H9 (cell line): ENCODE results near the gene RPS13. TPM values are rescaled to one million over a fixed set of nuclear protein-coding genes. Genes with fewer than 3 reads are reported as not detected.
"Not testable (repeated sequence)": the region's sequence is repeated elsewhere in the genome, so short reads cannot be mapped to it uniquely, and the experiment has no call there.

Experiments
- DNase-seq: peaks from one replicate; pipeline ENCODE4 v3.0.0-alpha.2; 2017
- H2AFZ ChIP-seq: one replicate; pipeline ENCODE4 v1.6.1; 2013; ENCODE audit warnings: mild to moderate bottlenecking, low read length, control low read depth, moderate library complexity
- H2AK5ac ChIP-seq: 2 replicates; pipeline ENCODE4 v1.6.1; 2013; ENCODE audit warnings: low read length, control low read depth, mixed read lengths; ENCODE audit not compliant: insufficient read length
- H2BK120ac ChIP-seq: one replicate; pipeline ENCODE4 v1.6.1; 2013; ENCODE audit warnings: low read depth, mild to moderate bottlenecking, low read length, control low read depth, inconsistent platforms; ENCODE audit not compliant: poor library complexity, severe bottlenecking
- H2BK12ac ChIP-seq: 2 replicates; pipeline ENCODE4 v1.6.1; 2013; ENCODE audit warnings: low read length, control low read depth, mixed read lengths, low read depth; ENCODE audit not compliant: insufficient read length
- H2BK15ac ChIP-seq: 2 replicates; pipeline ENCODE4 v1.6.1; 2013; ENCODE audit warnings: low read depth, low read length, control low read depth
- H2BK20ac ChIP-seq: one replicate; pipeline ENCODE4 v1.6.1; 2013; ENCODE audit warnings: low read depth, mild to moderate bottlenecking, low read length, control low read depth, inconsistent platforms; ENCODE audit not compliant: poor library complexity, severe bottlenecking
- H2BK5ac ChIP-seq: 2 replicates; pipeline ENCODE4 v1.6.1; 2013; ENCODE audit warnings: low read length, control low read depth, mixed read lengths; ENCODE audit not compliant: insufficient read length
- H3K14ac ChIP-seq: 2 replicates; pipeline ENCODE4 v1.6.1; 2013; ENCODE audit warnings: low read length, control low read depth; ENCODE audit not compliant: insufficient read depth
- H3K18ac ChIP-seq: 2 replicates; pipeline ENCODE4 v1.6.1; 2013; ENCODE audit warnings: low read depth, mild to moderate bottlenecking, mixed read lengths, low read length, control low read depth; ENCODE audit not compliant: insufficient read length
- H3K23ac ChIP-seq: 2 replicates; pipeline ENCODE4 v1.6.1; 2013; ENCODE audit warnings: low read length, control low read depth, mixed read lengths, low read depth; ENCODE audit not compliant: insufficient read length
- H3K23me2 ChIP-seq: 2 replicates; pipeline ENCODE4 v1.6.1; 2013; ENCODE audit warnings: low read depth, mild to moderate bottlenecking, mixed read lengths, low read length, control low read depth; ENCODE audit not compliant: insufficient read length, poor library complexity, severe bottlenecking
- H3K27ac ChIP-seq: 2 replicates; pipeline ENCODE4 v1.5.1; 2013; ENCODE audit warnings: low read length, control low read depth, mixed read lengths, low read depth; ENCODE audit not compliant: insufficient read length
- H3K27me3 ChIP-seq: 2 replicates; pipeline ENCODE4 v1.6.1; 2013; ENCODE audit warnings: low read length, control low read depth, inconsistent platforms; ENCODE audit not compliant: insufficient read depth
- H3K4ac ChIP-seq: 2 replicates; pipeline ENCODE4 v1.6.1; 2013; ENCODE audit warnings: low read depth, mild to moderate bottlenecking, control low read depth, inconsistent platforms, low read length, moderate library complexity
- H3K4me1 ChIP-seq: 2 replicates; pipeline ENCODE4 v1.6.1; 2013; ENCODE audit warnings: low read length, control low read depth, inconsistent platforms; ENCODE audit not compliant: insufficient read depth
- H3K4me2 ChIP-seq: 2 replicates; pipeline ENCODE4 v1.6.1; 2013; ENCODE audit warnings: low read length, control low read depth, mixed read lengths; ENCODE audit not compliant: insufficient read length, insufficient read depth
- H3K56ac ChIP-seq: 2 replicates; pipeline ENCODE4 v1.6.1; 2013; ENCODE audit warnings: low read depth, mild to moderate bottlenecking, mixed read lengths, low read length, control low read depth; ENCODE audit not compliant: insufficient read length
- H3K79me1 ChIP-seq: 2 replicates; pipeline ENCODE4 v1.6.1; 2013; ENCODE audit warnings: low read depth, mild to moderate bottlenecking, moderate library complexity, low read length, control low read depth, inconsistent platforms; ENCODE audit not compliant: insufficient read depth, poor library complexity, severe bottlenecking
- H3K79me2 ChIP-seq: 2 replicates; pipeline ENCODE4 v1.6.1; 2013; ENCODE audit warnings: low read length, control low read depth, inconsistent platforms; ENCODE audit not compliant: insufficient read depth
- H3K9ac ChIP-seq: 2 replicates; pipeline ENCODE4 v1.6.1; 2013; ENCODE audit warnings: low read length, control low read depth, mixed read lengths; ENCODE audit not compliant: insufficient read length; ENCODE audit errors: extremely low read depth
- H3K9me3 ChIP-seq: one replicate; pipeline ENCODE4 v1.6.1; 2013; ENCODE audit warnings: low read depth, low read length, inconsistent platforms; ENCODE audit not compliant: control insufficient read depth
- H3T11ph ChIP-seq: one replicate; pipeline ENCODE4 v1.6.1; 2013; ENCODE audit warnings: mild to moderate bottlenecking, low read length, control low read depth, inconsistent platforms
- H4K20me1 ChIP-seq: one replicate; pipeline ENCODE4 v1.6.1; 2013; ENCODE audit not compliant: control insufficient read depth, insufficient read length, insufficient read depth
- H4K5ac ChIP-seq: 2 replicates; pipeline ENCODE4 v1.6.1; 2013; ENCODE audit warnings: low read depth, mild to moderate bottlenecking, mixed read lengths, low read length, control low read depth; ENCODE audit not compliant: insufficient read length
- H4K8ac ChIP-seq: replicated peaks from 2 replicates; pipeline ENCODE4 v1.6.1; 2013; ENCODE audit warnings: low read length, control low read depth, mixed read lengths, low read depth; ENCODE audit not compliant: insufficient read length
- H4K91ac ChIP-seq: 2 replicates; pipeline ENCODE4 v1.6.1; 2013; ENCODE audit warnings: low read depth, mild to moderate bottlenecking, moderate library complexity, mixed read lengths, low read length, control low read depth; ENCODE audit not compliant: insufficient read length
- H3K27ac Mint-ChIP-seq, 3 experiments: 2 replicates in 2 of 3; 3 replicates in 1 of 3; pipeline ENCODE4 v1.8.0; 2020 to 2021; ENCODE audit warnings: mixed read lengths in 3 of 3, mild to moderate bottlenecking in 1 of 3, moderate library complexity in 1 of 3
- H3K27me3 Mint-ChIP-seq: 2 replicates; pipeline ENCODE4 v1.8.0; 2021; ENCODE audit warnings: low read depth, mild to moderate bottlenecking, moderate library complexity, mixed read lengths
- H3K36me3 Mint-ChIP-seq, 3 experiments: 2 replicates in 2 of 3; 3 replicates in 1 of 3; pipeline ENCODE4 v1.8.0; 2020 to 2021; ENCODE audit warnings: low read depth in 3 of 3, mixed read lengths in 3 of 3; ENCODE audit not compliant: insufficient read depth in 1 of 3
- H3K4me1 Mint-ChIP-seq, 2 experiments: 2 replicates each; pipeline ENCODE4 v1.8.0; 2020; ENCODE audit warnings: mixed read lengths in 2 of 2
- H3K4me3 Mint-ChIP-seq, 2 experiments: 2 replicates in 1 of 2; 3 replicates in 1 of 2; pipeline ENCODE4 v1.8.0; 2020 to 2021; ENCODE audit warnings: mild to moderate bottlenecking in 2 of 2, mixed read lengths in 2 of 2, moderate library complexity in 1 of 2
- H3K9me3 Mint-ChIP-seq, 2 experiments: 2 replicates in 1 of 2; 3 replicates in 1 of 2; pipeline ENCODE4 v1.8.0; 2020; ENCODE audit warnings: mild to moderate bottlenecking in 2 of 2, mixed read lengths in 2 of 2, moderate library complexity in 1 of 2
- CTCF ChIP-seq: fragments of 200-600 bp; sonication (generic); conservative IDR thresholded peaks from 3 replicates; pipeline ENCODE4 v1.8.0; 2021; ENCODE audit warnings: antibody characterized with exemption, mild to moderate bottlenecking
- WGBS: extraction: QIAGEN DNeasy Blood & Tissue Kit; methylation state at CpG from one replicate; pipeline ENCODE4 v1.1.7; 2013; ENCODE audit warnings: missing lambda C conversion rate, low lambda C conversion rate, mixed read lengths; ENCODE audit not compliant: insufficient read length; ENCODE audit errors: extremely low coverage; 5-methylcytosine and 5-hydroxymethylcytosine counted together
- total RNA-seq: library from RNA; stranded (reverse); gene quantifications from 2 replicates; pipeline ENCODE4 v1.2.1, GENCODE V29; 2021

The RPS13 gene
- total RNA-seq, 1 experiment from 2014 or later, result 1,469 TPM

- no peak overlapping the region for H2AFZ ChIP-seq
- DNase-seq, result peak; percentile 76
- H2BK5ac ChIP-seq, result no peak overlapping the region
- Mint-ChIP-seq H3K4me1 (no peaks in the 10 kb centered on the region), H3K27ac (no peak overlapping the region), H3K27me3 (no peaks in the 10 kb centered on the region), H3K4me3 (no peak overlapping the region), H3K36me3 (peaks cover 0 to 4% (median 0%) of the 10 kb centered on the region in 3 experiments; a peak in 2 of 7 replicates), H3K9me3 (no peaks in the 10 kb centered on the region)
- no peaks in the 10 kb centered on the region for H3K23me2 ChIP-seq
- H2BK20ac ChIP-seq, result no peak overlapping the region
- no peak overlapping the region for H3K23ac ChIP-seq
- no peak overlapping the region for H3K56ac ChIP-seq
- H3K9me3 ChIP-seq, result no peaks in the 10 kb centered on the region
- H2AK5ac ChIP-seq, result no peak overlapping the region
- no peak overlapping the region for H4K8ac ChIP-seq
- H3K27me3 ChIP-seq, result no peaks in the 10 kb centered on the region; the same call in 1 of the 2 replicates
- no peak overlapping the region for H4K91ac ChIP-seq
- H3K27ac ChIP-seq, result no peak overlapping the region
- peak; percentile 95 for TF ChIP-seq CTCF
- no peaks in the 10 kb centered on the region for H3K4me1 ChIP-seq
- H3K79me1 ChIP-seq, result no peaks in the 10 kb centered on the region
- no peak overlapping the region for H3T11ph ChIP-seq
- no peak overlapping the region for H3K4me2 ChIP-seq
- no peaks in the 10 kb centered on the region for H4K20me1 ChIP-seq
- no peak overlapping the region for H2BK12ac ChIP-seq
- no peak overlapping the region for H2BK15ac ChIP-seq
- no peak overlapping the region for H4K5ac ChIP-seq
- no peaks in the 10 kb centered on the region for H3K79me2 ChIP-seq
- H3K4ac ChIP-seq, result no peak overlapping the region
- no peak overlapping the region for H3K18ac ChIP-seq
- H2BK120ac ChIP-seq, result no peak overlapping the region
- no peak overlapping the region for H3K9ac ChIP-seq
- no CpG with 5 or more reads among the region's 4 CpGs for WGBS
- no peak overlapping the region for H3K14ac ChIP-seq
Measured at GRCh38 chr11:17063171-17064002, 14.1 kb downstream of the RPS13 start.

GRCh38 chr11:17051146-17051545 lies 26.3 kb downstream of the RPS13 start:
- H2AFZ ChIP-seq, H3K23ac ChIP-seq, H3K27me3 ChIP-seq, DNase-seq, H3K9ac ChIP-seq, H4K8ac ChIP-seq, H2BK5ac ChIP-seq, H3T11ph ChIP-seq, H3K79me1 ChIP-seq, H3K9me3 ChIP-seq, H3K79me2 ChIP-seq, H3K4ac ChIP-seq, H4K20me1 ChIP-seq, H3K14ac ChIP-seq, H3K27ac Mint-ChIP-seq, H2BK120ac ChIP-seq, H4K5ac ChIP-seq, H3K23me2 ChIP-seq, H2BK20ac ChIP-seq, H2BK15ac ChIP-seq, H3K4me3 Mint-ChIP-seq, H3K18ac ChIP-seq, H3K4me1 Mint-ChIP-seq, H3K27ac ChIP-seq, H2AK5ac ChIP-seq, H3K56ac ChIP-seq, H3K4me1 ChIP-seq, H3K27me3 Mint-ChIP-seq, H3K4me2 ChIP-seq, H4K91ac ChIP-seq, H2BK12ac ChIP-seq: not testable (repeated sequence)
- no CpG with 5 or more reads among the region's 27 CpGs for WGBS
- Mint-ChIP-seq H3K36me3 (peaks cover 13 to 16% (median 14%) of the 10 kb centered on the region in 3 experiments), H3K9me3 (peaks cover 17 to 18% of the 10 kb centered on the region in 2 experiments)
